Tibial artery (tissue), 4 donors: Measurements from ENCODE around the gene PAF1.

Experiments
- DNase-seq, 2 donors: peaks; one replicate each; pipeline ENCODE4 v3.0.0-alpha.2; 2019
- H3K27ac ChIP-seq, 2 donors: fragments of 200-600 bp; sonication (generic) in 1 of 2; 1 replicate in 1 of 2; 2 replicates in 1 of 2; pipeline ENCODE4 v1.5.1; 2018 to 2019; ENCODE audit warnings: mild to moderate bottlenecking in 1 of 2
- H3K27me3 ChIP-seq, 2 donors: fragments of 200-600 bp; sonication (generic) in 1 of 2; one replicate each; pipeline versions ENCODE4 v1.5.1 to v1.6.0; 2016 to 2019
- H3K36me3 ChIP-seq, 3 donors: fragments of 200-600 bp; sonication (generic) in 2 of 3; one replicate each; pipeline ENCODE4 v1.5.1; 2016 to 2019; ENCODE audit warnings: mild to moderate bottlenecking in 2 of 3
- H3K4me1 ChIP-seq, 4 donors: fragments of 200-600 bp; sonication (generic) in 2 of 4; 1 replicate in 3 of 4; 2 replicates in 1 of 4; pipeline ENCODE4 v1.5.1; 2016 to 2019
- H3K4me3 ChIP-seq, 2 donors: fragments of 200-600 bp; sonication (generic) in 1 of 2; 1 replicate in 1 of 2; 2 replicates in 1 of 2; pipeline ENCODE4 v1.5.1; 2018 to 2019; ENCODE audit warnings: mild to moderate bottlenecking in 2 of 2
- H3K9me3 ChIP-seq, 3 donors: fragments of 200-600 bp; sonication (generic) in 1 of 3; one replicate each; pipeline ENCODE4 v1.5.1; 2016 to 2019
- CTCF ChIP-seq, 2 experiments: fragments of 200-600 bp in 1 of 2; fragments of 450-650 bp in 1 of 2; IDR thresholded peaks; one replicate each; pipeline ENCODE4 v1.5.1; 2017 to 2019; ENCODE audit warnings: antibody characterized with exemption in 2 of 2, mild to moderate bottlenecking in 1 of 2, moderate library complexity in 1 of 2
- intact Hi-C: fragments of 100-400 bp; cut with DNase I; formaldehyde crosslinking; loops from one replicate; pipeline ENCODE4 v1.15.0; 2023; ENCODE audit warnings: low total_unique reads

The PAF1 gene

GRCh38 chr19:39406656-39407409 lies 15.9 kb upstream of the PAF1 start, which contains the start of gene ZFP36:
Gene ZFP36 (plus strand): TSS chr19:39406847. CDS start chr19:39406905, 58 bp downstream.
- Histone ChIP-seq H3K4me3 (peak within 1 kb of the TSS; percentile 92 to 96), H3K4me1 (peaks cover 3 to 52% (median 41%) of the 10 kb centered on the region in 4 donors)

GRCh38 chr19:39405958-39406655 lies 15.2 kb upstream of the PAF1 start:
- Histone ChIP-seq H3K27me3 (no peaks in the 10 kb centered on the region), H3K4me3 (peak overlapping the region; percentile 92 to 96), H3K27ac (peak overlapping the region; percentile 99 to 100), H3K4me1 (peaks cover 6 to 53% (median 38%) of the 10 kb centered on the region in 4 donors), H3K9me3 (no peaks in the 10 kb centered on the region), H3K36me3 (peaks cover 21 to 22% (median 21%) of the 10 kb centered on the region in 3 donors)
- TF ChIP-seq CTCF (IDR thresholded peaks at IDR 0.05): no peak
- peak in 1 of 2 donors; percentile 88 for DNase-seq
- intact Hi-C loops: no loop called here

More at GRCh38 chr19:39406656-39407409, 15.9 kb upstream of the PAF1 start, which contains the start of gene ZFP36:
- DNase-seq: peak; percentile 90 to 96
- Histone ChIP-seq H3K36me3 (peaks cover 21 to 22% (median 21%) of the 10 kb centered on the region in 3 donors), H3K9me3 (no peaks in the 10 kb centered on the region), H3K27me3 (no peaks in the 10 kb centered on the region), H3K27ac (peak within 1 kb of the TSS; percentile 99 to 100)
- intact Hi-C loops: no loop called here
- TF ChIP-seq CTCF (IDR thresholded peaks at IDR 0.05): peak in 1 of 2 experiments; percentile 15

GRCh38 chr19:39405261-39405957 lies 14.5 kb upstream of the PAF1 start:
- H3K27me3 ChIP-seq: no peaks in the 10 kb centered on the region
- H3K36me3 ChIP-seq: peaks cover 21 to 22% (median 21%) of the 10 kb centered on the region in 3 donors
- no peak for TF ChIP-seq CTCF (IDR thresholded peaks at IDR 0.05)
- no peaks in the 10 kb centered on the region for H3K9me3 ChIP-seq
- H3K27ac ChIP-seq: peak overlapping the region; percentile 99 to 100
- H3K4me1 ChIP-seq: peaks cover 6 to 47% (median 34%) of the 10 kb centered on the region in 4 donors
- intact Hi-C loops: no loop called here
- DNase-seq: no peak
- peak overlapping the region; percentile 92 to 96 for H3K4me3 ChIP-seq

- intact Hi-C loops: no loop called here
- Histone ChIP-seq H3K27ac (peak overlapping the region; percentile 99 to 100), H3K27me3 (no peaks in the 10 kb centered on the region), H3K4me3 (peak overlapping the region; percentile 63 to 66), H3K36me3 (peaks cover 14 to 25% (median 22%) of the 10 kb centered on the region in 3 donors), H3K9me3 (no peaks in the 10 kb centered on the region), H3K4me1 (peaks cover 6 to 52% (median 33%) of the 10 kb centered on the region in 4 donors)
- peak; percentile 100 for DNase-seq
- TF ChIP-seq CTCF (IDR thresholded peaks at IDR 0.05): no peak
These were observed 12.7 kb upstream of the PAF1 start for GRCh38 chr19:39403331-39404312.
